Endodermal cell (in vitro differentiated cells): ENCODE data around the gene OGDH. TPM values are rescaled to one million over a fixed set of nuclear protein-coding genes. Genes with fewer than 3 reads are reported as not detected.

Experiments used
- DNase-seq: peaks from one replicate; pipeline ENCODE4 v3.0.0-alpha.2; 2017
- H3K27ac ChIP-seq: 2 replicates; pipeline ENCODE4 v1.5.1; 2013; ENCODE audit warnings: mild to moderate bottlenecking, low read depth, low read length, moderate library complexity
- H3K27me3 ChIP-seq: 2 replicates; pipeline ENCODE4 v1.6.1; 2013; ENCODE audit warnings: mild to moderate bottlenecking, low read length, moderate library complexity; ENCODE audit not compliant: insufficient read depth, control insufficient read depth, poor library complexity, severe bottlenecking
- H3K36me3 ChIP-seq: 2 replicates; pipeline ENCODE4 v1.7.0; 2013; ENCODE audit warnings: mild to moderate bottlenecking, low read length, moderate library complexity; ENCODE audit not compliant: control insufficient read depth, insufficient read depth
- H3K4me1 ChIP-seq: one replicate; pipeline ENCODE4 v1.7.0; 2013; ENCODE audit warnings: low read length; ENCODE audit not compliant: control insufficient read depth, insufficient read depth
- H3K4me3 ChIP-seq: 2 replicates; pipeline ENCODE4 v1.5.1; 2013; ENCODE audit warnings: mild to moderate bottlenecking, low read length, moderate library complexity
- H3K9ac ChIP-seq: 2 replicates; pipeline ENCODE4 v1.6.1; 2013; ENCODE audit warnings: mild to moderate bottlenecking, low read length, moderate library complexity; ENCODE audit not compliant: poor library complexity, severe bottlenecking; ENCODE audit errors: extremely low read depth
- H3K9me3 ChIP-seq: 2 replicates; pipeline ENCODE4 v1.6.1; 2013; ENCODE audit warnings: mild to moderate bottlenecking, low read length, moderate library complexity; ENCODE audit not compliant: control insufficient read depth
- H3K27ac Mint-ChIP-seq: 2 replicates; pipeline ENCODE4 v1.8.0; 2020; ENCODE audit warnings: mixed read lengths
- H3K27me3 Mint-ChIP-seq: 2 replicates; pipeline ENCODE4 v1.8.0; 2021; ENCODE audit warnings: mild to moderate bottlenecking, mixed read lengths; ENCODE audit not compliant: insufficient read depth
- H3K36me3 Mint-ChIP-seq: 2 replicates; pipeline ENCODE4 v1.8.0; 2020; ENCODE audit warnings: low read depth, mixed read lengths
- H3K4me1 Mint-ChIP-seq: 2 replicates; pipeline ENCODE4 v1.8.0; 2020; ENCODE audit warnings: mixed read lengths
- H3K4me3 Mint-ChIP-seq: 2 replicates; pipeline ENCODE4 v1.8.0; 2020; ENCODE audit warnings: mild to moderate bottlenecking, moderate library complexity, mixed read lengths
- H3K9me3 Mint-ChIP-seq: 2 replicates; pipeline ENCODE4 v1.8.0; 2020; ENCODE audit warnings: mild to moderate bottlenecking, mixed read lengths
- WGBS, 2 experiments: methylation state at CpG; one replicate each; pipeline versions ENCODE4 v1.1.5 to v1.1.7; 2013; ENCODE audit warnings: missing lambda C conversion rate in 2 of 2, mixed read lengths in 1 of 2; ENCODE audit not compliant: insufficient coverage in 1 of 2, insufficient read length in 1 of 2; 5-methylcytosine and 5-hydroxymethylcytosine counted together
- total RNA-seq, 2 donors: library from RNA; stranded (reverse); fragmentation: NEBNext Ultra II Directional in 1 of 2; extraction: Animal tissue kit (Norgen Biotek cat#: 25700) in 1 of 2; gene quantifications; 2 replicates in 1 of 2; 3 replicates in 1 of 2; pipeline ENCODE4 v1.2.1, GENCODE V29; 2021
- TF ChIP-seq, protein P1 (sequence below): fragments of 200-600 bp; sonication (generic); conservative IDR thresholded peaks from 2 replicates; pipeline ENCODE4 v1.5.0; 2021; ENCODE audit warnings: antibody characterized with exemption, mild to moderate bottlenecking

OGDH gene
- total RNA-seq, 2 donors from 2014 or later: 82.5 to 96.0 TPM

DNA sequence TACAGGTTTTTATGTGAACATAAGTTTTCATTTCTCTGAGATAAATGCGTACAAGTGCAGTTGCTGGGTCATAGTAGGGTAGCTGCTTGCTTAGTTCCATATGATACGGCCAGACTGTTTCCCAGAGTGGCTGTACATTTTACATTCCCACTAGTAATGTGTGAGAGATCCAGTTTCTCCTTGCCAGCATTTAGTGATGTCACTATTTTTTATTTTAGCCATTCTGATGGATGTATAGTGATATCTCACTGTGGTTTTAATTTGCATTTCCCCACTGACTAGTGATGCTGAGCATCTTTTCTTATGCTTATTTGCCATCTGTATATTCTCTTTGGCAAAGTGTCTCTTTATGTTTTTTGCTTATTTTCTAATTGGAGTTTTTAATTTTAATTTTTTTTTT lies 146.4 kb downstream of the OGDH start:
- 98 to 100% methylated on average over 1 to 2 of the region's 2 CpGs for WGBS, 2 experiments
- no peak overlapping the region for H3K9ac ChIP-seq
- H3K27me3 Mint-ChIP-seq: no peaks in the 10 kb centered on the region
- H3K9me3 ChIP-seq: no peaks in the 10 kb centered on the region
- H3K4me1 ChIP-seq: no peaks in the 10 kb centered on the region
- H3K27ac ChIP-seq: no peak overlapping the region
- peaks cover 12% of the 10 kb centered on the region for H3K36me3 Mint-ChIP-seq
- H3K4me3 Mint-ChIP-seq: no peak overlapping the region
- TF ChIP-seq, protein P1, sequence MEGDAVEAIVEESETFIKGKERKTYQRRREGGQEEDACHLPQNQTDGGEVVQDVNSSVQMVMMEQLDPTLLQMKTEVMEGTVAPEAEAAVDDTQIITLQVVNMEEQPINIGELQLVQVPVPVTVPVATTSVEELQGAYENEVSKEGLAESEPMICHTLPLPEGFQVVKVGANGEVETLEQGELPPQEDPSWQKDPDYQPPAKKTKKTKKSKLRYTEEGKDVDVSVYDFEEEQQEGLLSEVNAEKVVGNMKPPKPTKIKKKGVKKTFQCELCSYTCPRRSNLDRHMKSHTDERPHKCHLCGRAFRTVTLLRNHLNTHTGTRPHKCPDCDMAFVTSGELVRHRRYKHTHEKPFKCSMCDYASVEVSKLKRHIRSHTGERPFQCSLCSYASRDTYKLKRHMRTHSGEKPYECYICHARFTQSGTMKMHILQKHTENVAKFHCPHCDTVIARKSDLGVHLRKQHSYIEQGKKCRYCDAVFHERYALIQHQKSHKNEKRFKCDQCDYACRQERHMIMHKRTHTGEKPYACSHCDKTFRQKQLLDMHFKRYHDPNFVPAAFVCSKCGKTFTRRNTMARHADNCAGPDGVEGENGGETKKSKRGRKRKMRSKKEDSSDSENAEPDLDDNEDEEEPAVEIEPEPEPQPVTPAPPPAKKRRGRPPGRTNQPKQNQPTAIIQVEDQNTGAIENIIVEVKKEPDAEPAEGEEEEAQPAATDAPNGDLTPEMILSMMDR: no peak
- no peaks in the 10 kb centered on the region for H3K36me3 ChIP-seq
- H3K9me3 Mint-ChIP-seq: no peaks in the 10 kb centered on the region
- H3K4me1 Mint-ChIP-seq: peaks cover 14% of the 10 kb centered on the region
- no peak for DNase-seq
- no peak overlapping the region for H3K4me3 ChIP-seq
- H3K27ac Mint-ChIP-seq: no peak overlapping the region
- no peaks in the 10 kb centered on the region for H3K27me3 ChIP-seq

DNA sequence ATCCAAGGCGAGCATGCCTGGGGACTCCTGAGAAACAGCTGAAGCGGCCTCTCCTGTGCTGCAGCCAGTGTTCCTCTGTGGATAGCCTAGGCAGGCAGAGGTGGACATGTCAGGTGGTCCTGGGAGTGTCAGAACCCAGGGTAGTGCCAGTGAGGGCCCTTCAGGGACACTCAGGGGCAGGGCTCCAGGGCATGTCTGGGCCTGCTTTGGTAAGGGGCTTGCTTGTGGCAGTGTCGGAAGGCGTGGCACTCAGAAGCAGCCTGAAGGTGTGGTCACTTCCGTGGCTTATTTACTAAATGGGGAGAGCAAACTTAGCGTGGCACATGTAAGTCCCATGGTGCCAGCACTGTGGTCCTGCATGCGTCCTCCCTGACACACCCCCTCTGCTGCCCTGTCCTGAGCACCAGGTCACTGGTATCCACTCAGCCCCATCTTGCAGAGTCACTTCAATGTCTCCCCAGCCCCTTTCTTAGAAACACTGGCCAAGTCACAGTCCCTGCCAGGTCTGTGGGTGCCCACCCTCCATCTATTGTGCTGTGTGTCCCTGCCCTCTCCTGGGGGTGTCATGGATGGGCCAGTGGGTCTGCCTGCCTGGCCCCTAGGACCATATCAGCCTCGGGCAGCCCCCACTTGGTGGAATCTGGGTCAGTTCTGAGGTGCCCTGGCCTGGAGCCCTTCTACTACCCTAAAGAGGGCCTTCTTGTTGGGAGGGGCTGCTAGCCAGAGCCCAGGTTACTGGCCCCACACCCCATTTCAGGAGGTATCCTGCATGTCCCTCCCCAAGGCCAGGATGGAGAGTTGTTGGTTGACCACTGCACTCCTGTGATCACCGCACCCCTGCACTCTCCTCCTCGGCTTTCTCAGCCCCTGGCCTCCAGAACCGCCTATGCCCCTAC lies 148.6 kb downstream of the OGDH start:
- DNase-seq: no peak
- WGBS, 2 experiments: 95 to 100% methylated on average over 6 to 11 of the region's 11 CpGs

DNA sequence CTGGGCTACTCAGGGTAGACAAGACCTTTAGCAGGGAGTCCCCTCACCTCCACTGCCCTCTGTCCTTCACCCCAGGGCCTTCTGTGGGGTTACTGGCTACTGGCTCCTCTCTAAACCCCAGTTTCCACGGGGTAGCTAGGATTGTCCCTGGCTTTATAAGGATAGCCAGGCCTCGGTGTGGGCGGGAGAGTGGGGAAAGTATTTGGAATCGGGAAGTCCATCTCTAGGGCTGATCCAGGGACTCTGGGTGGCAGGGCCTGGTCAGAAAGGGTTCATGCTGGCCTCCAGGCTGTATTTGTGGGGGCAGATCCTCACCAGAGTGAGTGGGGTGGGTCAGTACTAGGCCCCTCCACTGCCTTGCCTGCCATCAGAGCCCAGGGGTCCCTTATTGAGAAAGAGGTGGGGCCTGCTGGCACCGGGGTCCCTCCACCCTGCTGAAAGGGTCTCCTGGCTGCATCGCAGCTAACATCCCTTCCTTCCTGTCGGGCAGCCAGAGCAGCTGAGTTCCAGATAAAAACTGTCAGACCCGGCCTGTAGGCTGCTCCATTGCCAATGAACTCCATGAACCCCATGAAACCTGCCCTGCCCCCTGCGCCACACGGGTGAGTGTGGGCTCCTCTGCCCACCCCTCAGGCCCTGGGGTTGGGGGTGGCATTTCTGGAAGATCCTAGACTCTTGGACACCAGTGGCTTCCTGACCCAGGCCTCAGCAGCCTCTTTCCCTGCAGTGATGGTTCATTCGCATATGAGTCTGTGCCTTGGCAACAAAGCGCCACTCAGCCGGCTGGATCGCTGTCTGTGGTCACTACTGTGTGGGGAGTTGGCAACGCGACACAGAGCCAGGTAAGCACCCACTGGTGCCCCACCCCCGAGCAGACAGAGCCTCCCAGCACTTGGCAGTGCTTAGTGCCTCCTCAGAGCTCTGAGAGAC lies 149.5 kb downstream of the OGDH start:
- TF ChIP-seq, protein P1: no peak
- H3K36me3 ChIP-seq: no peaks in the 10 kb centered on the region
- H3K27me3 Mint-ChIP-seq: no peaks in the 10 kb centered on the region
- DNase-seq: no peak
- H3K27ac ChIP-seq: no peak overlapping the region
- H3K4me3 Mint-ChIP-seq: no peak overlapping the region
- H3K4me1 Mint-ChIP-seq: no peaks in the 10 kb centered on the region
- peaks cover 22% of the 10 kb centered on the region for H3K36me3 Mint-ChIP-seq
- H3K9me3 ChIP-seq: no peaks in the 10 kb centered on the region
- no peaks in the 10 kb centered on the region for H3K9me3 Mint-ChIP-seq
- 91 to 92% methylated on average over 15 to 17 of the region's 17 CpGs for WGBS, 2 experiments
- H3K4me1 ChIP-seq: no peaks in the 10 kb centered on the region
- H3K27me3 ChIP-seq: no peaks in the 10 kb centered on the region
- no peak overlapping the region for H3K4me3 ChIP-seq
- no peak overlapping the region for H3K27ac Mint-ChIP-seq
- no peak overlapping the region for H3K9ac ChIP-seq

More for the DNA sequence above, 148.6 kb downstream of the OGDH start:
- peak overlapping the region; percentile 38 for H3K27ac ChIP-seq
- Mint-ChIP-seq H3K27me3 (no peaks in the 10 kb centered on the region), H3K4me1 (peaks cover 8% of the 10 kb centered on the region), H3K9me3 (no peaks in the 10 kb centered on the region), H3K4me3 (no peak overlapping the region), H3K36me3 (peaks cover 18% of the 10 kb centered on the region), H3K27ac (no peak overlapping the region)
- no peaks in the 10 kb centered on the region for H3K9me3 ChIP-seq
- H3K4me1 ChIP-seq: no peaks in the 10 kb centered on the region
- H3K4me3 ChIP-seq: no peak overlapping the region
- H3K9ac ChIP-seq: no peak overlapping the region
- TF ChIP-seq, protein P1: no peak
- H3K36me3 ChIP-seq: no peaks in the 10 kb centered on the region
- no peaks in the 10 kb centered on the region for H3K27me3 ChIP-seq
